Measurements from ENCODE around the gene FAAH2. TPM values are rescaled to one million over a fixed set of nuclear protein-coding genes. Genes with fewer than 3 reads are reported as not detected.
"Not testable (repeated sequence)": the region's sequence is repeated elsewhere in the genome, so short reads cannot be mapped to it uniquely, and the experiment has no call there.

FAAH2 gene
- total and polyA plus RNA-seq, 12 donors, result 0.92 to 12.4 (median 2.9) TPM; not detected in 1

DNA sequence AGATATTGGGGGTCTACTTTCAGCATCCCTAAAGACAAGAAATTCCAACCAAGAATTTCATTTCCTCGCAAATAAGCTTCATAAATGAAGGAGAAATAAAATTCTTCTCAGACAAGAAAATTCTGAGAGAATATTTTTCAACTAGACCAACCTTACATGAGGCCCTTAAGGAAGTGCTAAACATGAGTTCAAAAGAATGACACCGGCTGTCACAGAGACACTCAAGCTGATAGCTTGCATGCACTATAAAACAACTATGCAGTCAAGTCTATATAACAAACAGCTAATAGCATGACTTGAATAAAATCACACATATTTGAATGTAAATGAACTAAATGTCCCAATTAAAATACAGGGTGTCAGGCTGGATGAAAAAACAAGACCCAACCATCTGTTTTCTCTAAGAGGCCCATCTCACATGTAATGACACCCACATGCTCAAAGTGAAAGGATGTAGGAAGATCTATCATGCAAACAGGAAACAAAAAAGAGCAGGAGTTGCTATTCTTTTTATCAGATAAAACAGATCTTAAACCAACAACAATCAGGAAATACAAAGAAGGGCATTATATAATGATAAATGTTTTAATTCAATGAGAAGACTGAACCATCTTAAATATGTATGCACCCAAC is 27.2 kb downstream of the FAAH2 start:
- Histone ChIP-seq H3K27me3 (peaks cover 6% of the 10 kb centered on the region), H3K4me1 (replicated peaks in 1 of 2) (no peaks in the 10 kb centered on the region), H3K36me3 (replicated peaks in 1 of 2) (no peaks in the 10 kb centered on the region), H3K9me3 (replicated peaks in 1 of 3) (peaks cover 0 to 3% (median 0%) of the 10 kb centered on the region in 3 donors), H3K27ac (no peak overlapping the region), H3K4me3 (no peak overlapping the region)
- no peak for TF ChIP-seq POLR2A (IDR thresholded peaks at IDR 0.05)
- TF ChIP-seq, protein P1, sequence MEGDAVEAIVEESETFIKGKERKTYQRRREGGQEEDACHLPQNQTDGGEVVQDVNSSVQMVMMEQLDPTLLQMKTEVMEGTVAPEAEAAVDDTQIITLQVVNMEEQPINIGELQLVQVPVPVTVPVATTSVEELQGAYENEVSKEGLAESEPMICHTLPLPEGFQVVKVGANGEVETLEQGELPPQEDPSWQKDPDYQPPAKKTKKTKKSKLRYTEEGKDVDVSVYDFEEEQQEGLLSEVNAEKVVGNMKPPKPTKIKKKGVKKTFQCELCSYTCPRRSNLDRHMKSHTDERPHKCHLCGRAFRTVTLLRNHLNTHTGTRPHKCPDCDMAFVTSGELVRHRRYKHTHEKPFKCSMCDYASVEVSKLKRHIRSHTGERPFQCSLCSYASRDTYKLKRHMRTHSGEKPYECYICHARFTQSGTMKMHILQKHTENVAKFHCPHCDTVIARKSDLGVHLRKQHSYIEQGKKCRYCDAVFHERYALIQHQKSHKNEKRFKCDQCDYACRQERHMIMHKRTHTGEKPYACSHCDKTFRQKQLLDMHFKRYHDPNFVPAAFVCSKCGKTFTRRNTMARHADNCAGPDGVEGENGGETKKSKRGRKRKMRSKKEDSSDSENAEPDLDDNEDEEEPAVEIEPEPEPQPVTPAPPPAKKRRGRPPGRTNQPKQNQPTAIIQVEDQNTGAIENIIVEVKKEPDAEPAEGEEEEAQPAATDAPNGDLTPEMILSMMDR (IDR thresholded peaks at IDR 0.05), result no peak
- WGBS, 4 donors, result 83 to 93% (median 87%) methylated on average over 2 of the region's 2 CpGs
- DNase-seq, result no peak
- intact Hi-C loops (cut with DNase I), result no loop called here

DNA sequence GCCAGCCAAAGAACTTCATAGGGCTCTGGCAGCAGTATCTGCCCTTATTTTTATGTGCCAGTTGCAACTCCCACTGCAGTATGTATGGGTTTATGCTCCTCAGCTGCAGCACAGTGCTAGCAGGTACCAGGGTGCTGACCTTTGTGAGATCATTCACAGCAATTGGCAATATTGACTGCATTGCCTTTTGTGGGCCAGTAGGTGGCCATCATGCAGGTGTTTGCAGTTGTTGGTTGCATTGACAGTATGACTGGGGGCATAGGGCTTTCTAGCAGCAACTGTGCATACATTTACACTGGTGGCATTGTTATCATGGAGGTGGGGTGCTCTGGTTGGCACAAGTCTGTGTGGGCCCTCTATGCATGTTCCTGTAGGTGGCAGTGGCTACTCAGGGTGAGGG is 42.5 kb downstream of the FAAH2 start:
- intact Hi-C loops (cut with DNase I), result no loop called here

DNA sequence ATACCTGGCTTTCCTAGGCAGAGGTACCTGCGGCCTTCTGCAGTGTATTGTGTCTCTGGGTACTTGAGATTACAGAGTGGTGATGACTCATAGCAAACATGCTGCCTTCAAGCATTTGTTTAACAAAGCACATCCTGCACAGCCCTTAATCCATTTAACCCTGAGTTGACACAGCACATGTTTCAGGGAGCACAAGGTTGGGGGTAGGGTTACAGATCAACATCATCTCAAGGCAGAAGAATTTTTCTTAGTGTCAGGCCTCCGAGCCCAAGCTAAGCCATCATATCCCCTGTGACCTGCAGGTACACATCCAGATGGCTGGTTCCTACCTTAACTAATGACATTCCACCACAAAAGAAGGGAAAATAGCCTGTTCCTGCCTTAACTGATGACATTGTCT is 49.3 kb downstream of the FAAH2 start:
- intact Hi-C loops (cut with DNase I); DNase-seq; H3K4me3 ChIP-seq; H3K27me3 ChIP-seq; H3K36me3 ChIP-seq (replicated peaks in 1 of 2); H3K27ac ChIP-seq; H3K4me1 ChIP-seq (replicated peaks in 1 of 2); H3K9me3 ChIP-seq (replicated peaks in 1 of 3): not testable (repeated sequence)
- WGBS, 4 donors, result 69 to 88% (median 78%) methylated on average over 2 of the region's 2 CpGs

More for the DNA sequence above, 42.5 kb downstream of the FAAH2 start:
- Histone ChIP-seq H3K4me1 (replicated peaks in 1 of 2) (no peaks in the 10 kb centered on the region), H3K36me3 (replicated peaks in 1 of 2) (no peaks in the 10 kb centered on the region), H3K9me3 (replicated peaks in 1 of 3) (no peaks in the 10 kb centered on the region), H3K27me3 (no peaks in the 10 kb centered on the region), H3K27ac (no peak overlapping the region), H3K4me3 (no peak overlapping the region)
- TF ChIP-seq, protein P1 (IDR thresholded peaks at IDR 0.05), result no peak
- no peak for TF ChIP-seq POLR2A (IDR thresholded peaks at IDR 0.05)
- DNase-seq, result no peak

DNA sequence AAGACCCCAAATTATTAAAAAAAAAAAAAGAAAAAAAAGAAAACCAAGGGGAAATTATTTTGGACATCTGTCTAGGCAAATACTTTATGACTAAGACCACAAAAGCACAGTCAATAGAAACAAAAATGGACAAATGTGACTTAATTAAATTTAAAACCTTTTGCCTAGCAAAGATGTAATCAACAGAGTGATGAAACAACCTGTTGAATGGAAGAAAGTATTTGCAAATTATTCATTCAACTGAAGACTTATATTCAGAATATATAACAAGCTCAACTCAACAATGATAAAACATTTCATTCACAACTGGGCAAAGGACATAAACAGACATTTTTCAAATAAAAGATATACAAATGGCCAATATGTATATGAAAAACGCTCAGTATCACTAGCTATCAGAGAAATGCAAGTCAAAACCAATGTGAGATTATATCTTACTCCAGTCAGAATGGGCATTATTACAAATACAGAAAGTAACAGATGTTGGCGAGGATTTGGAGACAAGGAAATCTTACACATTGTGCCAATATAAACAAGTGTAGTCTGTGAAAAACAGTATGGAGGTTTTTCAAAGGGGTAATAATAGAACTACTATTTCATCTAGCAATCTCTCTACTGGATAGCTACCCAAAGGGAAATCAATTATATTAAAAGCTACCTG is 67.1 kb downstream of the FAAH2 start:
- no peaks in the 10 kb centered on the region for H3K9me3 ChIP-seq (replicated peaks in 1 of 3)
- no peak overlapping the region for H3K27ac ChIP-seq
- no peak overlapping the region for H3K4me3 ChIP-seq
- DNase-seq, result no peak
- TF ChIP-seq, protein P1 (IDR thresholded peaks at IDR 0.05), result no peak
- no peak for TF ChIP-seq POLR2A (IDR thresholded peaks at IDR 0.05)
- H3K36me3 ChIP-seq (replicated peaks in 1 of 2), result no peaks in the 10 kb centered on the region
- WGBS, 4 donors, result 46 to 77% (median 64%) methylated on average over 2 of the region's 2 CpGs
- H3K27me3 ChIP-seq, result peaks cover 3% of the 10 kb centered on the region
- intact Hi-C loops (cut with DNase I), result no loop called here
- H3K4me1 ChIP-seq (replicated peaks in 1 of 2), result no peaks in the 10 kb centered on the region

DNA sequence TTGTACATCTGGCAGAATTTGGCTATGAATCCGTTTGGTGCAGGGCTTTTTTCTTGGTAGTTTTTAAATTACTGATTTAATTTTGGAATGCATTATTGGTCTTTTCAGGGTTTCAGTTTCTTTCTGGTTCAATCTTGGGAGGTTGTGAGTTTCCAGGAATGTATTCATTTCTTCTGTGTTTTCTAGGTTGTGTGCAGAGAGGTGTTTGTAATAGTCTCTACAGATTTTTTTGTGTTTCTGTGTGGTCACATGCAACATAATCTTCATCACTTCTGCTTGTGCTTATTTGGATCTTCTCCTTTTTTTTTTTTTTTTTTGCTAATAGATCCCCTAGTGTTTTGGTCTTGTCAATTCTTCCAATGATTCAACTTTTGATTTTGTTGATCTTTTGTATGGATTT is 77.6 kb downstream of the FAAH2 start:
- H3K4me3 ChIP-seq, result no peak overlapping the region
- no peaks in the 10 kb centered on the region for H3K27me3 ChIP-seq
- H3K27ac ChIP-seq, result no peak overlapping the region
- TF ChIP-seq, protein P1 (IDR thresholded peaks at IDR 0.05), result no peak
- no peak for TF ChIP-seq POLR2A (IDR thresholded peaks at IDR 0.05)
- DNase-seq, result no peak
- no peaks in the 10 kb centered on the region for H3K4me1 ChIP-seq (replicated peaks in 1 of 2)
- 25 to 73% (median 50%) methylated on average over 1 of the region's 1 CpG for WGBS, 4 donors
- no peaks in the 10 kb centered on the region for H3K9me3 ChIP-seq (replicated peaks in 1 of 3)
- intact Hi-C loops (cut with DNase I), result no loop called here
- no peaks in the 10 kb centered on the region for H3K36me3 ChIP-seq (replicated peaks in 1 of 2)
